Lung (tissue), 12 donors: ENCODE results near the gene GPR153. TPM values are rescaled to one million over a fixed set of nuclear protein-coding genes. Genes with fewer than 3 reads are reported as not detected.

ENCODE experiments used
- ATAC-seq: fragments of 200-7000 bp; cut with Tn5 transposase; one replicate; pipeline ENCODE4 v1.9.1; 2020; ENCODE audit warnings: moderate number of reproducible peaks; ENCODE audit not compliant: insufficient read depth, low FRiP score
- DNase-seq, 3 donors: peaks; one replicate each; pipeline ENCODE4 v3.0.0-alpha.2; 2013 to 2017
- H3K27ac ChIP-seq, 2 donors: one replicate each; pipeline ENCODE4 v1.5.1; 2013; ENCODE audit warnings: mild to moderate bottlenecking in 2 of 2, moderate library complexity in 2 of 2, control low read depth in 1 of 2, inconsistent platforms in 1 of 2, low read depth in 1 of 2, low read length in 1 of 2
- H3K27me3 ChIP-seq, 3 donors: one replicate each; pipeline ENCODE4 v1.5.1; 2013; ENCODE audit warnings: low read length in 2 of 3; ENCODE audit not compliant: control insufficient read depth in 3 of 3, insufficient read depth in 3 of 3
- H3K36me3 ChIP-seq, 4 donors: one replicate each; pipeline ENCODE4 v1.5.1; 2013; ENCODE audit warnings: low read length in 4 of 4, mild to moderate bottlenecking in 1 of 4, moderate library complexity in 1 of 4; ENCODE audit not compliant: control insufficient read depth in 4 of 4, insufficient read depth in 4 of 4
- H3K4me1 ChIP-seq, 5 donors: one replicate each; pipeline ENCODE4 v1.5.1; 2013; ENCODE audit warnings: low read length in 5 of 5, mild to moderate bottlenecking in 2 of 5, moderate library complexity in 1 of 5; ENCODE audit not compliant: control insufficient read depth in 5 of 5, insufficient read depth in 5 of 5
- H3K4me3 ChIP-seq: one replicate; pipeline ENCODE4 v1.5.1; 2013; ENCODE audit warnings: mild to moderate bottlenecking, control low read depth, moderate library complexity
- H3K9ac ChIP-seq, 2 donors: one replicate each; pipeline ENCODE4 v1.5.1; 2013; ENCODE audit warnings: low read length in 2 of 2, control low read depth in 1 of 2; ENCODE audit not compliant: insufficient read depth in 1 of 2
- H3K9me3 ChIP-seq, 4 donors: one replicate each; pipeline ENCODE4 v1.5.1; 2013; ENCODE audit warnings: low read length in 3 of 4, mild to moderate bottlenecking in 1 of 4, moderate library complexity in 1 of 4; ENCODE audit not compliant: control insufficient read depth in 4 of 4, insufficient read depth in 3 of 4
- WGBS, 2 donors: extraction: QIAGEN DNeasy Blood & Tissue Kit; methylation state at CpG; one replicate each; pipeline ENCODE4 v1.1.7; 2013; 5-methylcytosine and 5-hydroxymethylcytosine counted together
- polyA plus RNA-seq, 2 donors: library from polyadenylated mRNA; stranded (reverse); fragments of 200-250 nt; gene quantifications; one replicate each; pipeline ENCODE4 v1.2.1, GENCODE V29; 2013
- total RNA-seq, 2 donors: library from RNA; depleted of rRNA in 1 of 2; stranded (reverse); fragments of >200 nt in 1 of 2; gene quantifications; one replicate each; pipeline ENCODE4 v1.2.1, GENCODE V29; 2014 to 2021
- TF ChIP-seq, protein P1 (sequence below): IDR thresholded peaks from 2 replicates; pipeline ENCODE4 v1.5.1; 2012; ENCODE audit warnings: mild to moderate bottlenecking; ENCODE audit errors: control extremely low read depth, extremely low read depth
- donor health status: control.
- donor health status: control.
- donor health status: Bipolar disorder and iron deficiency.
- donor health status: healthy.
- donor health status: DM: yes; HTN: yes; CAD: no.

Gene GPR153
- total and polyA plus RNA-seq, 4 donors, result 3.2 to 17.0 (median 6.2) TPM

DNA sequence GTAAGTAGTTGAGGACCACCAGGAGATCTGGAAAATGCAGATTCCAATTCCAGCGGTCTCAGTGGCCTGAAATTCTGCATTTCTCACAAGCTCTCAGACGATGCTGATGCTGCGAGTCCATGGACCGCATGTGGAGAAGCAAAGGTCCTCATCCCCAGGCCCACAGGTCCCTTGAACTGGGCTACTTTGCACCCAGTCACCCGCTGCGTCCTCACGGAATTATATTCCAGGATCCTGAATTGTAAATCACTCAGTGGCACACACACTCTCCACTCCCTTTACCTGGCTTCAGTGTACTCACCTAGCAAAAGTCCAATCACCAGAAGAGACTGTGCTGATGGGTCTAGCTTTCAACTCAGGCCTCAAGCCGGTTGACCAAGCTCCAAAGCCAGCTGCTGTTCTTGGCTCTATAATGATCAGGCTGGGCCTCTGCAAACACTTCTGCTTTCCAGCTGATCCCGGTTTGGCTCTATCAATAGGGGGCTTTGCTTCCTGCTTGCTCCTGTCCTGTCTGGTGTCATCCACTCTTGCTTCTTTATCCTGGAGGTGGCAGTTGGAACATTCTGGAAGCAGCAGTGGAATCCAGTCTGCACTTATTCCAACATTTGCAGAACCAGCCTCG, 60.6 kb downstream of the GPR153 start:
- no peaks in the 10 kb centered on the region for H3K9me3 ChIP-seq
- peak overlapping the region; percentile 81 to 83 for H3K27ac ChIP-seq
- DNase-seq (no peak), ATAC-seq (no peak)
- 69 to 74% methylated on average over 10 of the region's 10 CpGs for WGBS, 2 donors
- no peak overlapping the region for H3K4me3 ChIP-seq
- TF ChIP-seq, protein P1, sequence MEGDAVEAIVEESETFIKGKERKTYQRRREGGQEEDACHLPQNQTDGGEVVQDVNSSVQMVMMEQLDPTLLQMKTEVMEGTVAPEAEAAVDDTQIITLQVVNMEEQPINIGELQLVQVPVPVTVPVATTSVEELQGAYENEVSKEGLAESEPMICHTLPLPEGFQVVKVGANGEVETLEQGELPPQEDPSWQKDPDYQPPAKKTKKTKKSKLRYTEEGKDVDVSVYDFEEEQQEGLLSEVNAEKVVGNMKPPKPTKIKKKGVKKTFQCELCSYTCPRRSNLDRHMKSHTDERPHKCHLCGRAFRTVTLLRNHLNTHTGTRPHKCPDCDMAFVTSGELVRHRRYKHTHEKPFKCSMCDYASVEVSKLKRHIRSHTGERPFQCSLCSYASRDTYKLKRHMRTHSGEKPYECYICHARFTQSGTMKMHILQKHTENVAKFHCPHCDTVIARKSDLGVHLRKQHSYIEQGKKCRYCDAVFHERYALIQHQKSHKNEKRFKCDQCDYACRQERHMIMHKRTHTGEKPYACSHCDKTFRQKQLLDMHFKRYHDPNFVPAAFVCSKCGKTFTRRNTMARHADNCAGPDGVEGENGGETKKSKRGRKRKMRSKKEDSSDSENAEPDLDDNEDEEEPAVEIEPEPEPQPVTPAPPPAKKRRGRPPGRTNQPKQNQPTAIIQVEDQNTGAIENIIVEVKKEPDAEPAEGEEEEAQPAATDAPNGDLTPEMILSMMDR, result no peak
- peaks cover 0 to 27% (median 10%) of the 10 kb centered on the region in 5 donors for H3K4me1 ChIP-seq
- H3K36me3 ChIP-seq, result peaks cover 0 to 9% (median 4%) of the 10 kb centered on the region in 4 donors
- H3K9ac ChIP-seq, result peak overlapping the region in 1 of 2 donors; percentile 75
- peaks cover 0 to 5% (median 0%) of the 10 kb centered on the region in 3 donors for H3K27me3 ChIP-seq

DNA sequence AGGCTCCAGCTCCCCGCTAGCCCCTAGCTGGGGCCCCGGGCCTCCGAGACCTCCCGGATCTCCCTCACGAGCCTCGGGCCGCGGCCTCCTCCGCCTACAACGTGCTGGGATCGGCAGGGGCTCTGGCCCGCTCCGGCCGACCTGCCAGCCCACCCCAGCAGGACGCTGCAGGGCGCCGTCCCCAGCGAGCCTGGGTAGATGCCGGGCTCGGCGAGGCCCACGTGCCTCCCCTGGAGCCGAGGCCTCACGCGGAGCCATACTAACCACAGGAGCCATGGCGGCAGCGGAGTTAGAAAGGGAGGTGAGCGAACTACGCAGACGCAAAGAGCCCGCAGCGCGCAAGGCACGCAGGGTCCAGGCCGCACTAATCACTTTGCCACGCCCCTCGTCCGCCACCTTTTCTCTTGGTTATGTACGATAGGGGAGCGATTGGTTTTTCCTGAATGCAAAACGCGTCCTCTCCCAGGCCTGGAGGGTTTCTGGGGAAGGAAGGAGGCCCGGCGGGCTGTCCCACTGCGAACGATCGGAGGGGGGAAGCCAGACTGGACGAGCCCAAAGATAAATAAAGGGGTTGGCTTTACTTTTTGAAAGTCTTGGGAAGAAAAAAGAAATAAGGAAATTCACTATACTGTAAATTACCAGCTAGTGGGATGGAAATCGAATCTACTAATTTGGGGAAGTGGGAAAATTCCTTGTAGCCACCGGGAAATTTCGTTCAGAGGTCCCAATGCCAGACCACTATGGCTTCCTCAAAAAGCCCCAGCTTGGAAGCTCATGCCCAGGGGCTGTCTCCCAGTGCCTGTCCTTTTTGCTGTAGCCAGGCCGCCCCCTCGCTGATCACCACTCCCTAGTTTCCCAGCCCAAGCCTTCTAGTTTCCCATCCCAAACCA, 61.4 kb downstream of the GPR153 start, which contains the start of gene RPL22:
TSS of gene RPL22 (minus strand) at position 298 of the 890 bp plus-strand sequence. CDS start at position 276, 22 bp downstream.
- peak within 1 kb of the TSS; percentile 83 to 95 for H3K9ac ChIP-seq
- H3K27me3 ChIP-seq, result no peaks in the 10 kb centered on the region
- TF ChIP-seq, protein P1, result peak; percentile 3
- 1 to 2% methylated on average over 53 of the region's 53 CpGs for WGBS, 2 donors
- H3K9me3 ChIP-seq, result no peaks in the 10 kb centered on the region
- H3K4me3 ChIP-seq, result peak within 1 kb of the TSS; percentile 82
- DNase-seq, result peak; percentile 98 to 100 (median 100)
- peaks cover 0 to 11% (median 5%) of the 10 kb centered on the region in 4 donors for H3K36me3 ChIP-seq
- peak; percentile 99 for ATAC-seq
- peak within 1 kb of the TSS; percentile 82 to 89 for H3K27ac ChIP-seq
- peaks cover 0 to 20% (median 9%) of the 10 kb centered on the region in 5 donors for H3K4me1 ChIP-seq

DNA sequence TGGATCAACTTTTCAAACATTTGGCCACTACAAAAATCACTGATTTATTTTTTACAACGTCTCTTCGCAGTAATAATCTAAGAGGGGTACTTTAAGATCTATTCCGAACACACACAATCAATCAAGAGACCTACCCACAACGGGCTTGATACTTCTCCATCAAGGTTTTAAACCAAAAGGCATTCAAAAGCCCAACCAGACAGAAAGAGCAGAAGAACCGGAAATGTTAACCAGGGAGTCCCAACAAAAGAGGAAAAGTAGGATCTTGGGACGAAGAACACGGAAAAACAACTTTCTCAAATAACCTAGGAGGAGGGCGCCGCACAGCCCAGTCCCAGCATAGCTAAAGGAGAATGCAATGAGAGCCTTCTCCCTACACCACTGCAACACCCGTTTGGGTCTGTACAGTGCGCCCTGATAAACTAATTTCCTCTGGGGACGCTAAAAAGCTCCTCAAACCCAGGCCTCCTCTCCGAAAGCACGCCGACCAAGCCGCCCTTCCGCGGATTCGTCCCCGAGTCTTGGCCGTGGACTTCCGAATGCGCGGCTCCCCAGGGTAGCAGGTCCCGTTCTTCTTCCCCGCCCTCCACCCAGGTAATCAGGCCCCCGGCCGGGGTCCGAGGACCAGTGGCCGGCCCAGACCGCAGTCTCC, 62.1 kb downstream of the GPR153 start:
- H3K27me3 ChIP-seq, result no peaks in the 10 kb centered on the region
- TF ChIP-seq, protein P1, result no peak
- DNase-seq (no peak), ATAC-seq (no peak)
- H3K4me1 ChIP-seq, result peaks cover 0 to 20% (median 8%) of the 10 kb centered on the region in 5 donors
- WGBS, 2 donors, result 1% methylated on average over 31 of the region's 31 CpGs
- H3K27ac ChIP-seq, result peak overlapping the region; percentile 82 to 89
- H3K9ac ChIP-seq, result peak overlapping the region; percentile 83 to 95
- peaks cover 6 to 16% (median 12%) of the 10 kb centered on the region in 4 donors for H3K36me3 ChIP-seq
- peak overlapping the region; percentile 82 for H3K4me3 ChIP-seq
- no peaks in the 10 kb centered on the region for H3K9me3 ChIP-seq
